Ishikawa (cell line): ENCODE data around the gene FAM120A.
"Not testable (repeated sequence)": the region's sequence is repeated elsewhere in the genome, so short reads cannot be mapped to it uniquely, and the experiment has no call there.

Experiments
- CEBPB ChIP-seq: IDR thresholded peaks from 2 replicates; pipeline ENCODE4 v1.6.1; 2012
- CREB1 ChIP-seq: IDR thresholded peaks from 2 replicates; pipeline ENCODE4 v1.6.1; 2012; ENCODE audit warnings: low read depth
- EGR1 ChIP-seq: IDR thresholded peaks from 2 replicates; pipeline ENCODE4 v1.6.1; 2012
- EP300 ChIP-seq: IDR thresholded peaks from 2 replicates; pipeline ENCODE4 v1.6.1; 2012; ENCODE audit warnings: borderline replicate concordance
- FOXM1 ChIP-seq: IDR thresholded peaks from 2 replicates; pipeline ENCODE4 v1.6.1; 2012; ENCODE audit warnings: low read depth, borderline replicate concordance
- NFIC ChIP-seq: IDR thresholded peaks from 2 replicates; pipeline ENCODE4 v1.6.1; 2012
- RAD21 ChIP-seq: IDR thresholded peaks from 2 replicates; pipeline ENCODE4 v1.6.1; 2012; ENCODE audit warnings: low read depth
- TAF1 ChIP-seq: IDR thresholded peaks from 2 replicates; pipeline ENCODE4 v1.6.1; 2012; ENCODE audit warnings: low read depth, mild to moderate bottlenecking
- TEAD4 ChIP-seq: IDR thresholded peaks from 2 replicates; pipeline ENCODE4 v1.6.1; 2012
- USF1 ChIP-seq: IDR thresholded peaks from 2 replicates; pipeline ENCODE4 v1.6.1; 2012
- YY1 ChIP-seq: IDR thresholded peaks from 2 replicates; pipeline ENCODE4 v1.6.1; 2012; ENCODE audit warnings: low read depth
- ZBTB7A ChIP-seq: IDR thresholded peaks from 2 replicates; pipeline ENCODE4 v1.6.1; 2012; ENCODE audit warnings: low read depth
- TF ChIP-seq, protein P1 (sequence below): IDR thresholded peaks from 2 replicates; pipeline ENCODE4 v1.6.1; 2012
- TF ChIP-seq, protein P2 (sequence below): IDR thresholded peaks from 2 replicates; pipeline ENCODE4 v1.6.1; 2012; ENCODE audit warnings: low read depth, mild to moderate bottlenecking

DNA sequence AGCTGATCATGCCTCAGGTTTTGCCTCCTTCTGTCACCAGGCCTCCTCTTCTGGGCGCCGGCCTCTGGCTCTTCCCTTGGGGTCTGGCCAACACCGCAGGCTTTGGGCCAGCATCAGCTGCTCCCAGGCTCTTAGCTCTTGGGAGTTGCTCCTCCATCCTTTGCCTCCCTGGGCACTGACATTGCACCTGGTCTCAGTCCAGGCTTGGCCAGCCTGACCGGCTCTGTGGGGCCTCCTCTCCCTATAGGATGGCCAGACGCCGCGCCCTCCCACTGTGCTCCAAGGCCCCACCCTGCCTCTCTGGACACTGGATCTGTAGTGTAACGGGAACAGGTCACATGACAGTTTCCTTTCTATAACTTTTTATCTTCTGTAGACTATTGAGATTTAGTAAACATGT lies 59.7 kb downstream of the FAM120A start:
- TF ChIP-seq, protein P1, sequence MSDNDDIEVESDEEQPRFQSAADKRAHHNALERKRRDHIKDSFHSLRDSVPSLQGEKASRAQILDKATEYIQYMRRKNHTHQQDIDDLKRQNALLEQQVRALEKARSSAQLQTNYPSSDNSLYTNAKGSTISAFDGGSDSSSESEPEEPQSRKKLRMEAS: not testable (repeated sequence)
- TF ChIP-seq, protein P2, sequence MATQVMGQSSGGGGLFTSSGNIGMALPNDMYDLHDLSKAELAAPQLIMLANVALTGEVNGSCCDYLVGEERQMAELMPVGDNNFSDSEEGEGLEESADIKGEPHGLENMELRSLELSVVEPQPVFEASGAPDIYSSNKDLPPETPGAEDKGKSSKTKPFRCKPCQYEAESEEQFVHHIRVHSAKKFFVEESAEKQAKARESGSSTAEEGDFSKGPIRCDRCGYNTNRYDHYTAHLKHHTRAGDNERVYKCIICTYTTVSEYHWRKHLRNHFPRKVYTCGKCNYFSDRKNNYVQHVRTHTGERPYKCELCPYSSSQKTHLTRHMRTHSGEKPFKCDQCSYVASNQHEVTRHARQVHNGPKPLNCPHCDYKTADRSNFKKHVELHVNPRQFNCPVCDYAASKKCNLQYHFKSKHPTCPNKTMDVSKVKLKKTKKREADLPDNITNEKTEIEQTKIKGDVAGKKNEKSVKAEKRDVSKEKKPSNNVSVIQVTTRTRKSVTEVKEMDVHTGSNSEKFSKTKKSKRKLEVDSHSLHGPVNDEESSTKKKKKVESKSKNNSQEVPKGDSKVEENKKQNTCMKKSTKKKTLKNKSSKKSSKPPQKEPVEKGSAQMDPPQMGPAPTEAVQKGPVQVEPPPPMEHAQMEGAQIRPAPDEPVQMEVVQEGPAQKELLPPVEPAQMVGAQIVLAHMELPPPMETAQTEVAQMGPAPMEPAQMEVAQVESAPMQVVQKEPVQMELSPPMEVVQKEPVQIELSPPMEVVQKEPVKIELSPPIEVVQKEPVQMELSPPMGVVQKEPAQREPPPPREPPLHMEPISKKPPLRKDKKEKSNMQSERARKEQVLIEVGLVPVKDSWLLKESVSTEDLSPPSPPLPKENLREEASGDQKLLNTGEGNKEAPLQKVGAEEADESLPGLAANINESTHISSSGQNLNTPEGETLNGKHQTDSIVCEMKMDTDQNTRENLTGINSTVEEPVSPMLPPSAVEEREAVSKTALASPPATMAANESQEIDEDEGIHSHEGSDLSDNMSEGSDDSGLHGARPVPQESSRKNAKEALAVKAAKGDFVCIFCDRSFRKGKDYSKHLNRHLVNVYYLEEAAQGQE: not testable (repeated sequence)
- TF ChIP-seq EP300, TAF1, RAD21, EGR1, CREB1, CEBPB, FOXM1, USF1, YY1, TEAD4, ZBTB7A: not testable (repeated sequence)
- TF ChIP-seq NFIC: 0 out of 2 replicates have a peak, but pooled peaks have one; percentile 7
